H9 (cell line): Measurements from ENCODE around the gene S100Z. TPM values are rescaled to one million over a fixed set of nuclear protein-coding genes. Genes with fewer than 3 reads are reported as not detected.

ENCODE experiments used
- DNase-seq: peaks from one replicate; pipeline ENCODE4 v3.0.0-alpha.2; 2017
- H2AFZ ChIP-seq: one replicate; pipeline ENCODE4 v1.6.1; 2013; ENCODE audit warnings: mild to moderate bottlenecking, low read length, control low read depth, moderate library complexity
- H2AK5ac ChIP-seq: 2 replicates; pipeline ENCODE4 v1.6.1; 2013; ENCODE audit warnings: low read length, control low read depth, mixed read lengths; ENCODE audit not compliant: insufficient read length
- H2BK120ac ChIP-seq: one replicate; pipeline ENCODE4 v1.6.1; 2013; ENCODE audit warnings: low read depth, mild to moderate bottlenecking, low read length, control low read depth, inconsistent platforms; ENCODE audit not compliant: poor library complexity, severe bottlenecking
- H2BK12ac ChIP-seq: 2 replicates; pipeline ENCODE4 v1.6.1; 2013; ENCODE audit warnings: low read length, control low read depth, mixed read lengths, low read depth; ENCODE audit not compliant: insufficient read length
- H2BK15ac ChIP-seq: 2 replicates; pipeline ENCODE4 v1.6.1; 2013; ENCODE audit warnings: low read depth, low read length, control low read depth
- H2BK20ac ChIP-seq: one replicate; pipeline ENCODE4 v1.6.1; 2013; ENCODE audit warnings: low read depth, mild to moderate bottlenecking, low read length, control low read depth, inconsistent platforms; ENCODE audit not compliant: poor library complexity, severe bottlenecking
- H2BK5ac ChIP-seq: 2 replicates; pipeline ENCODE4 v1.6.1; 2013; ENCODE audit warnings: low read length, control low read depth, mixed read lengths; ENCODE audit not compliant: insufficient read length
- H3K14ac ChIP-seq: 2 replicates; pipeline ENCODE4 v1.6.1; 2013; ENCODE audit warnings: low read length, control low read depth; ENCODE audit not compliant: insufficient read depth
- H3K18ac ChIP-seq: 2 replicates; pipeline ENCODE4 v1.6.1; 2013; ENCODE audit warnings: low read depth, mild to moderate bottlenecking, mixed read lengths, low read length, control low read depth; ENCODE audit not compliant: insufficient read length
- H3K23ac ChIP-seq: 2 replicates; pipeline ENCODE4 v1.6.1; 2013; ENCODE audit warnings: low read length, control low read depth, mixed read lengths, low read depth; ENCODE audit not compliant: insufficient read length
- H3K23me2 ChIP-seq: 2 replicates; pipeline ENCODE4 v1.6.1; 2013; ENCODE audit warnings: low read depth, mild to moderate bottlenecking, mixed read lengths, low read length, control low read depth; ENCODE audit not compliant: insufficient read length, poor library complexity, severe bottlenecking
- H3K27ac ChIP-seq: 2 replicates; pipeline ENCODE4 v1.5.1; 2013; ENCODE audit warnings: low read length, control low read depth, mixed read lengths, low read depth; ENCODE audit not compliant: insufficient read length
- H3K27me3 ChIP-seq: 2 replicates; pipeline ENCODE4 v1.6.1; 2013; ENCODE audit warnings: low read length, control low read depth, inconsistent platforms; ENCODE audit not compliant: insufficient read depth
- H3K4ac ChIP-seq: 2 replicates; pipeline ENCODE4 v1.6.1; 2013; ENCODE audit warnings: low read depth, mild to moderate bottlenecking, control low read depth, inconsistent platforms, low read length, moderate library complexity
- H3K4me1 ChIP-seq: 2 replicates; pipeline ENCODE4 v1.6.1; 2013; ENCODE audit warnings: low read length, control low read depth, inconsistent platforms; ENCODE audit not compliant: insufficient read depth
- H3K4me2 ChIP-seq: 2 replicates; pipeline ENCODE4 v1.6.1; 2013; ENCODE audit warnings: low read length, control low read depth, mixed read lengths; ENCODE audit not compliant: insufficient read length, insufficient read depth
- H3K56ac ChIP-seq: 2 replicates; pipeline ENCODE4 v1.6.1; 2013; ENCODE audit warnings: low read depth, mild to moderate bottlenecking, mixed read lengths, low read length, control low read depth; ENCODE audit not compliant: insufficient read length
- H3K79me1 ChIP-seq: 2 replicates; pipeline ENCODE4 v1.6.1; 2013; ENCODE audit warnings: low read depth, mild to moderate bottlenecking, moderate library complexity, low read length, control low read depth, inconsistent platforms; ENCODE audit not compliant: insufficient read depth, poor library complexity, severe bottlenecking
- H3K79me2 ChIP-seq: 2 replicates; pipeline ENCODE4 v1.6.1; 2013; ENCODE audit warnings: low read length, control low read depth, inconsistent platforms; ENCODE audit not compliant: insufficient read depth
- H3K9ac ChIP-seq: 2 replicates; pipeline ENCODE4 v1.6.1; 2013; ENCODE audit warnings: low read length, control low read depth, mixed read lengths; ENCODE audit not compliant: insufficient read length; ENCODE audit errors: extremely low read depth
- H3K9me3 ChIP-seq: one replicate; pipeline ENCODE4 v1.6.1; 2013; ENCODE audit warnings: low read depth, low read length, inconsistent platforms; ENCODE audit not compliant: control insufficient read depth
- H3T11ph ChIP-seq: one replicate; pipeline ENCODE4 v1.6.1; 2013; ENCODE audit warnings: mild to moderate bottlenecking, low read length, control low read depth, inconsistent platforms
- H4K20me1 ChIP-seq: one replicate; pipeline ENCODE4 v1.6.1; 2013; ENCODE audit not compliant: control insufficient read depth, insufficient read length, insufficient read depth
- H4K5ac ChIP-seq: 2 replicates; pipeline ENCODE4 v1.6.1; 2013; ENCODE audit warnings: low read depth, mild to moderate bottlenecking, mixed read lengths, low read length, control low read depth; ENCODE audit not compliant: insufficient read length
- H4K8ac ChIP-seq: replicated peaks from 2 replicates; pipeline ENCODE4 v1.6.1; 2013; ENCODE audit warnings: low read length, control low read depth, mixed read lengths, low read depth; ENCODE audit not compliant: insufficient read length
- H4K91ac ChIP-seq: 2 replicates; pipeline ENCODE4 v1.6.1; 2013; ENCODE audit warnings: low read depth, mild to moderate bottlenecking, moderate library complexity, mixed read lengths, low read length, control low read depth; ENCODE audit not compliant: insufficient read length
- H3K27ac Mint-ChIP-seq, 3 experiments: 2 replicates in 2 of 3; 3 replicates in 1 of 3; pipeline ENCODE4 v1.8.0; 2020 to 2021; ENCODE audit warnings: mixed read lengths in 3 of 3, mild to moderate bottlenecking in 1 of 3, moderate library complexity in 1 of 3
- H3K27me3 Mint-ChIP-seq: 2 replicates; pipeline ENCODE4 v1.8.0; 2021; ENCODE audit warnings: low read depth, mild to moderate bottlenecking, moderate library complexity, mixed read lengths
- H3K36me3 Mint-ChIP-seq, 3 experiments: 2 replicates in 2 of 3; 3 replicates in 1 of 3; pipeline ENCODE4 v1.8.0; 2020 to 2021; ENCODE audit warnings: low read depth in 3 of 3, mixed read lengths in 3 of 3; ENCODE audit not compliant: insufficient read depth in 1 of 3
- H3K4me1 Mint-ChIP-seq, 2 experiments: 2 replicates each; pipeline ENCODE4 v1.8.0; 2020; ENCODE audit warnings: mixed read lengths in 2 of 2
- H3K4me3 Mint-ChIP-seq, 2 experiments: 2 replicates in 1 of 2; 3 replicates in 1 of 2; pipeline ENCODE4 v1.8.0; 2020 to 2021; ENCODE audit warnings: mild to moderate bottlenecking in 2 of 2, mixed read lengths in 2 of 2, moderate library complexity in 1 of 2
- H3K9me3 Mint-ChIP-seq, 2 experiments: 2 replicates in 1 of 2; 3 replicates in 1 of 2; pipeline ENCODE4 v1.8.0; 2020; ENCODE audit warnings: mild to moderate bottlenecking in 2 of 2, mixed read lengths in 2 of 2, moderate library complexity in 1 of 2
- CTCF ChIP-seq: fragments of 200-600 bp; sonication (generic); conservative IDR thresholded peaks from 3 replicates; pipeline ENCODE4 v1.8.0; 2021; ENCODE audit warnings: antibody characterized with exemption, mild to moderate bottlenecking
- WGBS: extraction: QIAGEN DNeasy Blood & Tissue Kit; methylation state at CpG from one replicate; pipeline ENCODE4 v1.1.7; 2013; ENCODE audit warnings: missing lambda C conversion rate, low lambda C conversion rate, mixed read lengths; ENCODE audit not compliant: insufficient read length; ENCODE audit errors: extremely low coverage; 5-methylcytosine and 5-hydroxymethylcytosine counted together
- total RNA-seq: library from RNA; stranded (reverse); gene quantifications from 2 replicates; pipeline ENCODE4 v1.2.1, GENCODE V29; 2021

The S100Z gene
- total RNA-seq, 1 experiment from 2014 or later: not detected

GRCh38 chr5:76807296-76807695 lies 42.5 kb upstream of the S100Z start:
- H4K91ac ChIP-seq: no peak overlapping the region
- H3K4ac ChIP-seq: no peak overlapping the region; the same call in 1 of the 2 replicates
- no peak overlapping the region for H4K8ac ChIP-seq
- peak; percentile 40 for DNase-seq
- no peak overlapping the region for H4K5ac ChIP-seq
- H3K4me3 Mint-ChIP-seq: peak overlapping the region; percentile 62 to 64
- H3K4me1 ChIP-seq: peaks cover 17% of the 10 kb centered on the region
- H4K20me1 ChIP-seq: no peaks in the 10 kb centered on the region
- H3K27ac Mint-ChIP-seq: peak overlapping the region; percentile 99 to 100 (median 100)
- H3T11ph ChIP-seq: no peak overlapping the region
- no peak overlapping the region for H3K9ac ChIP-seq
- H3K79me2 ChIP-seq: no peaks in the 10 kb centered on the region
- H3K14ac ChIP-seq: no peak overlapping the region
- peak overlapping the region; percentile 87 for H3K27ac ChIP-seq
- peak overlapping the region; percentile 78 for H2AK5ac ChIP-seq
- H2BK20ac ChIP-seq: no peak overlapping the region
- H3K27me3 ChIP-seq: no peaks in the 10 kb centered on the region
- H3K56ac ChIP-seq: no peak overlapping the region
- H2BK15ac ChIP-seq: no peak overlapping the region
- no peaks in the 10 kb centered on the region for H3K23me2 ChIP-seq
- no peak overlapping the region for H2BK120ac ChIP-seq
- H3K27me3 Mint-ChIP-seq: no peaks in the 10 kb centered on the region; the same call in none of the 2 replicates
- H3K36me3 Mint-ChIP-seq: peaks cover 11 to 21% (median 11%) of the 10 kb centered on the region in 3 experiments
- H3K79me1 ChIP-seq: no peaks in the 10 kb centered on the region
- peaks cover 17 to 21% of the 10 kb centered on the region in 2 experiments for H3K9me3 Mint-ChIP-seq
- peak overlapping the region; percentile 58 for H2BK12ac ChIP-seq
- TF ChIP-seq CTCF: no peak
- peak overlapping the region; percentile 89 for H3K4me2 ChIP-seq
- no peak overlapping the region for H3K23ac ChIP-seq
- peak overlapping the region; percentile 75 for H3K18ac ChIP-seq
- WGBS: no CpG with 5 or more reads among the region's 3 CpGs
- peak overlapping the region; percentile 68 for H2BK5ac ChIP-seq
- H3K4me1 Mint-ChIP-seq: peaks cover 39 to 48% of the 10 kb centered on the region in 2 experiments
- H3K9me3 ChIP-seq: no peaks in the 10 kb centered on the region
- H2AFZ ChIP-seq: no peak overlapping the region
